Endothelial cell of umbilical vein (primary cell): ENCODE results near the gene PLXNA4. TPM values are rescaled to one million over a fixed set of nuclear protein-coding genes. Genes with fewer than 3 reads are reported as not detected.

Experiments
- BruUV-seq: library from RNA; stranded (reverse); fragments of 400-500 nt; replicated peaks from 2 replicates; lab custom pipeline; 2021; lab: Mats Ljungman, UMichigan
- CTCF ChIA-PET: fragments of 300-600, 350-600 bp; sonication (Branson Sonifier 250); formaldehyde crosslinking; loops from one replicate; lab custom pipeline; 2021; ENCODE audit warnings: antibody characterized with exemption, inconsistent platforms; lab: Charles Lee
- POLR2A ChIA-PET: fragments of 300-600, 350-600 bp; sonication (Branson Sonifier 250); formaldehyde crosslinking; loops from one replicate; lab custom pipeline; 2021; ENCODE audit warnings: antibody characterized with exemption, inconsistent platforms; lab: Charles Lee
- DNase-seq: peaks from one replicate; pipeline ENCODE4 v3.0.0-alpha.2; 2011; ENCODE audit warnings: low read depth, low spot score
- FAIRE-seq: peaks from 2 replicates; lab custom pipeline; 2011; peaks lifted over from hg19 to GRCh38; lab: Jason Lieb, UNC
- H2AFZ ChIP-seq: 2 replicates; pipeline ENCODE4 v1.6.0; 2012; ENCODE audit warnings: low read depth, low read length, control low read depth, inconsistent platforms
- H3K27ac ChIP-seq: 2 replicates; pipeline ENCODE4 v1.5.1; 2011; ENCODE audit warnings: low read depth, mild to moderate bottlenecking, control low read depth, low read length, moderate library complexity; ENCODE audit not compliant: insufficient read depth
- H3K27me3 ChIP-seq, 2 experiments: 2 replicates each; pipeline versions ENCODE4 v1.6.0 to v1.6.1; 2011; ENCODE audit warnings: low read length in 2 of 2, mixed read lengths in 1 of 2; ENCODE audit not compliant: control insufficient read depth in 2 of 2, insufficient read depth in 2 of 2
- H3K36me3 ChIP-seq, 2 experiments: 2 replicates in 1 of 2; 3 replicates in 1 of 2; pipeline ENCODE4 v1.5.1; 2011; ENCODE audit warnings: low read length in 2 of 2, mild to moderate bottlenecking in 1 of 2, moderate library complexity in 1 of 2; ENCODE audit not compliant: control insufficient read depth in 2 of 2, insufficient read depth in 2 of 2; ENCODE audit errors: extremely low read depth in 1 of 2
- H3K4me1 ChIP-seq: 3 replicates; pipeline ENCODE4 v1.5.1; 2011; ENCODE audit warnings: mild to moderate bottlenecking, low read length; ENCODE audit not compliant: control insufficient read depth, insufficient read depth; ENCODE audit errors: extremely low read depth
- H3K4me2 ChIP-seq: 2 replicates; pipeline ENCODE4 v1.6.1; 2011; ENCODE audit warnings: low read length, control low read depth, mixed read lengths; ENCODE audit not compliant: insufficient read depth
- H3K4me3 ChIP-seq, 3 experiments: fragments of 200-600 bp in 1 of 3; sonication (generic), shearing (Covaris generic) in 1 of 3; replicated peaks in 1 of 3; 2 replicates each; pipeline ENCODE4 v1.5.1; 2011 to 2016; ENCODE audit warnings: control low read depth in 3 of 3, low read length in 3 of 3, mild to moderate bottlenecking in 2 of 3, inconsistent platforms in 1 of 3, low read depth in 1 of 3, moderate library complexity in 1 of 3; ENCODE audit not compliant: insufficient read depth in 1 of 3
- H3K79me2 ChIP-seq: 2 replicates; pipeline ENCODE4 v1.6.0; 2012; ENCODE audit warnings: low read length, inconsistent platforms; ENCODE audit not compliant: control insufficient read depth, insufficient read depth
- H3K9ac ChIP-seq: replicated peaks from 2 replicates; pipeline ENCODE3; 2011; ENCODE audit warnings: low read length, control low read depth; ENCODE audit not compliant: insufficient read depth; ENCODE audit errors: extremely low read depth
- H3K9me1 ChIP-seq: replicated peaks from 3 replicates; pipeline ENCODE4 v1.6.0; 2011; ENCODE audit warnings: mild to moderate bottlenecking, low read length; ENCODE audit not compliant: control insufficient read depth, insufficient read depth; ENCODE audit errors: extremely low read depth
- H3K9me3 ChIP-seq: replicated peaks from 2 replicates; pipeline ENCODE4 v1.5.1; 2012; ENCODE audit warnings: low read length, inconsistent platforms; ENCODE audit not compliant: control insufficient read depth, insufficient read depth
- H4K20me1 ChIP-seq: replicated peaks from 2 replicates; pipeline ENCODE3; 2011; ENCODE audit warnings: mild to moderate bottlenecking, low read length; ENCODE audit not compliant: control insufficient read depth, insufficient read depth; ENCODE audit errors: extremely low read depth
- CTCF ChIP-seq, 2 donors: IDR thresholded peaks; 1 replicate in 1 of 2; 2 replicates in 1 of 2; pipeline ENCODE4 v1.5.1; 2011; ENCODE audit warnings: low read length in 2 of 2, mild to moderate bottlenecking in 2 of 2, moderate library complexity in 2 of 2, control low read depth in 1 of 2, inconsistent platforms in 1 of 2, low read depth in 1 of 2; ENCODE audit not compliant: insufficient read depth in 1 of 2; ENCODE audit errors: extremely low read depth in 1 of 2
- EZH2 ChIP-seq: IDR thresholded peaks from 2 replicates; pipeline ENCODE4 v1.6.1; 2012; ENCODE audit warnings: borderline replicate concordance, low read depth, mild to moderate bottlenecking, moderate library complexity, low read length, inconsistent platforms; ENCODE audit not compliant: severe bottlenecking
- FOS ChIP-seq: IDR thresholded peaks from 2 replicates; pipeline ENCODE4 v1.6.1; 2011; ENCODE audit warnings: mild to moderate bottlenecking, low read length, moderate library complexity, borderline replicate concordance; ENCODE audit not compliant: insufficient read depth
- GATA2 ChIP-seq: IDR thresholded peaks from 2 replicates; pipeline ENCODE4 v1.7.0; 2011; ENCODE audit warnings: low read depth, mild to moderate bottlenecking, moderate library complexity, mixed read lengths, low read length; ENCODE audit not compliant: insufficient read length, insufficient read depth
- JUN ChIP-seq: IDR thresholded peaks from 2 replicates; pipeline ENCODE4 v1.6.1; 2011; ENCODE audit warnings: borderline replicate concordance, low read depth; ENCODE audit not compliant: insufficient read length, insufficient read depth
- MAX ChIP-seq: IDR thresholded peaks from 2 replicates; pipeline ENCODE4 v1.6.1; 2011; ENCODE audit not compliant: insufficient read depth, insufficient read length
- MYC ChIP-seq: IDR thresholded peaks from one replicate; pipeline ENCODE4 v1.6.1; 2011; ENCODE audit warnings: mild to moderate bottlenecking, low read depth, low read length
- POLR2A ChIP-seq: IDR thresholded peaks from 2 replicates; pipeline ENCODE4 v1.6.1; 2012; ENCODE audit warnings: low read depth, mild to moderate bottlenecking, control low read depth, low read length
- POLR2AphosphoS5 ChIP-seq: IDR thresholded peaks from 2 replicates; pipeline ENCODE4 v1.6.1; 2012; ENCODE audit warnings: low read depth, mild to moderate bottlenecking, control low read depth, low read length, moderate library complexity; ENCODE audit not compliant: insufficient read depth
- dilution Hi-C: fragments of 300-500 bp; cut with MboI; formaldehyde crosslinking; loops from one replicate; pipeline ENCODE4 v1.15.0; 2019; ENCODE audit warnings: low sequenced_read_pairs; ENCODE audit not compliant: extremely low pct_ligation_motif_present
- intact Hi-C: fragments of 100-400 bp; cut with micrococcal nuclease; formaldehyde crosslinking; loops from one replicate; pipeline ENCODE4 v1.10.0; 2022
- polyA plus RNA-seq, 4 experiments: library from polyadenylated mRNA; depleted of rRNA in 3 of 4; stranded (reverse) in 3 of 4; unstranded in 1 of 4; fragments of >200 nt; gene quantifications; 2 replicates each; pipeline versions ENCODE4 v1.2.1 to v1.2.3, GENCODE V29; 2011 to 2012; ENCODE audit warnings: missing spikeins in 1 of 4
- total RNA-seq: library from RNA; stranded (reverse); gene quantifications from 2 replicates; pipeline ENCODE4 v1.2.3, GENCODE V29; 2021

Gene PLXNA4
- total and polyA plus RNA-seq, 2 donors (not counting 3 experiments of a cell fraction or from before 2014, with no cell fraction given), result 12.1 to 20.4 TPM

- H3K4me1 ChIP-seq, result no peaks in the 10 kb centered on the region
- no peak overlapping the region for H3K4me2 ChIP-seq
- no TSS peak for BruUV-seq
- CTCF ChIA-PET, result interaction anchor here (1.4 kb wide), 1 partner anchor 192 kb away, joined by 3 read pairs; no protein-coding TSS in a partner anchor
- DNase-seq (no peak), FAIRE-seq (no peak)
- peaks cover 0 to 23% of the 10 kb centered on the region in 2 experiments for H3K36me3 ChIP-seq
- no peak overlapping the region for H2AFZ ChIP-seq
- no peaks in the 10 kb centered on the region for H3K27me3 ChIP-seq
- no peaks in the 10 kb centered on the region for H3K9me3 ChIP-seq
- no peak overlapping the region for H3K4me3 ChIP-seq
- H3K79me2 ChIP-seq, result no peaks in the 10 kb centered on the region
- dilution Hi-C loops (no loop called here), intact Hi-C loops (no loop called here)
- H3K27ac ChIP-seq, result no peak overlapping the region
- no peaks in the 10 kb centered on the region for H3K9me1 ChIP-seq
- no peak overlapping the region for H3K9ac ChIP-seq
- no peaks in the 10 kb centered on the region for H4K20me1 ChIP-seq
- POLR2A ChIA-PET, result no interaction called here
- no peak for TF ChIP-seq FOS
- no peak for TF ChIP-seq EZH2
- TF ChIP-seq GATA2, result no peak
- no peak for TF ChIP-seq JUN
- TF ChIP-seq CTCF (IDR thresholded peaks at IDR 0.05; ENCODE audit: extremely low read depth in 1 of 2, insufficient read depth in 1 of 2, low read depth in 1 of 2, low read length in 2 of 2), result no peak
- TF ChIP-seq POLR2A, result no peak
- no peak for TF ChIP-seq POLR2AphosphoS5
- TF ChIP-seq MAX, result no peak
- no peak for TF ChIP-seq MYC
These were observed 450.2 kb downstream of the PLXNA4 start for GRCh38 chr7:132125872-132126595.
